Fibroblast of lung (primary cell): Measurements from ENCODE around the gene ST6GALNAC1. TPM values are rescaled to one million over a fixed set of nuclear protein-coding genes. Genes with fewer than 3 reads are reported as not detected.

Experiments
- DNase-seq, 2 donors: peaks; one replicate each; pipeline versions ENCODE4 v3.0.0 to v3.0.0-alpha.2; 2010; ENCODE audit warnings: low read depth in 2 of 2
- H2AFZ ChIP-seq: 2 replicates; pipeline ENCODE4 v1.5.1; 2012; ENCODE audit warnings: low read length, control low read depth, inconsistent platforms
- H3K27ac ChIP-seq: 2 replicates; pipeline ENCODE4 v1.5.1; 2011; ENCODE audit warnings: low read length, control low read depth; ENCODE audit not compliant: insufficient read depth
- H3K27me3 ChIP-seq: 2 replicates; pipeline ENCODE4 v1.5.1; 2011; ENCODE audit warnings: mild to moderate bottlenecking, low read length; ENCODE audit not compliant: control insufficient read depth, insufficient read depth
- H3K36me3 ChIP-seq: 2 replicates; pipeline ENCODE4 v1.5.1; 2011; ENCODE audit warnings: low read length; ENCODE audit not compliant: control insufficient read depth, insufficient read depth
- H3K4me1 ChIP-seq: 2 replicates; pipeline ENCODE4 v1.5.1; 2011; ENCODE audit warnings: low read length; ENCODE audit not compliant: control insufficient read depth, insufficient read depth; ENCODE audit errors: extremely low read depth
- H3K4me2 ChIP-seq: 2 replicates; pipeline ENCODE4 v1.5.1; 2011; ENCODE audit warnings: low read length, control low read depth; ENCODE audit not compliant: insufficient read depth; ENCODE audit errors: extremely low read depth
- H3K4me3 ChIP-seq, 4 experiments: fragments of 200-600 bp in 1 of 4; sonication (generic) in 1 of 4; replicated peaks in 1 of 4; 2 replicates each; pipeline ENCODE4 v1.5.1; 2011 to 2016; ENCODE audit warnings: low read length in 4 of 4, low read depth in 3 of 4, mild to moderate bottlenecking in 3 of 4, control low read depth in 2 of 4, inconsistent platforms in 1 of 4, mixed read lengths in 1 of 4; ENCODE audit not compliant: insufficient read depth in 1 of 4; ENCODE audit errors: control extremely low read depth in 1 of 4
- H3K79me2 ChIP-seq: 2 replicates; pipeline ENCODE4 v1.5.1; 2012; ENCODE audit warnings: mild to moderate bottlenecking, low read length, inconsistent platforms; ENCODE audit not compliant: control insufficient read depth, insufficient read depth
- H3K9ac ChIP-seq: 2 replicates; pipeline ENCODE4 v1.5.1; 2011; ENCODE audit warnings: mild to moderate bottlenecking, low read length, control low read depth; ENCODE audit not compliant: insufficient read depth
- H3K9me3 ChIP-seq: 2 replicates; pipeline ENCODE4 v1.5.1; 2012; ENCODE audit warnings: low read depth, low read length; ENCODE audit not compliant: control insufficient read depth, insufficient read depth
- H4K20me1 ChIP-seq: 2 replicates; pipeline ENCODE4 v1.5.1; 2011; ENCODE audit warnings: low read length; ENCODE audit not compliant: control insufficient read depth, insufficient read depth; ENCODE audit errors: extremely low read depth
- CTCF ChIP-seq, 2 donors: IDR thresholded peaks in 1 of 2; conservative IDR thresholded peaks in 1 of 2; 1 replicate in 1 of 2; 2 replicates in 1 of 2; pipeline ENCODE4 v1.5.1; 2011 to 2012; ENCODE audit warnings: low read length in 2 of 2, control low read depth in 1 of 2, inconsistent platforms in 1 of 2, low read depth in 1 of 2, mild to moderate bottlenecking in 1 of 2
- EZH2 ChIP-seq: IDR thresholded peaks from 2 replicates; pipeline ENCODE4 v1.5.1; 2012; ENCODE audit warnings: low read length, control low read depth, mild to moderate bottlenecking; ENCODE audit errors: missing control alignments
- polyA plus RNA-seq, 2 donors: library from polyadenylated mRNA; depleted of rRNA in 1 of 2; stranded (reverse) in 1 of 2; unstranded in 1 of 2; fragments of >200 nt; gene quantifications; 2 replicates each; pipeline ENCODE4 v1.2.1, GENCODE V29; 2011 to 2012; ENCODE audit warnings: missing spikeins in 1 of 2
- total RNA-seq: library from RNA; depleted of rRNA; stranded (reverse); fragments of >200 nt; gene quantifications from 2 replicates; pipeline ENCODE4 v1.2.1, GENCODE V29; 2014

The ST6GALNAC1 gene
- total and polyA plus RNA-seq, 2 donors (not counting 1 experiment from before 2014, with no cell fraction given): not detected

- DNase-seq: peak; percentile 40 to 41
- H3K27ac ChIP-seq: no peak within 1 kb of the TSS
- H3K27me3 ChIP-seq: peaks cover 20% of the 10 kb centered on the region
These were observed 57.6 kb downstream of the ST6GALNAC1 start, which contains the start of gene ST6GALNAC2 for GRCh38 chr17:76585649-76586593. Gene ST6GALNAC2 (minus strand): TSS chr17:76585860. CDS start chr17:76585808, 52 bp downstream.

GRCh38 chr17:76585033-76585648 is 58.4 kb downstream of the ST6GALNAC1 start:
- no peaks in the 10 kb centered on the region for H4K20me1 ChIP-seq
- peak overlapping the region; percentile 16 for H3K9ac ChIP-seq
- H3K79me2 ChIP-seq: no peaks in the 10 kb centered on the region
- H3K27me3 ChIP-seq: peaks cover 20% of the 10 kb centered on the region
- peak in 1 of 2 donors; percentile 36 for DNase-seq
- no peaks in the 10 kb centered on the region for H3K36me3 ChIP-seq
- peaks cover 2% of the 10 kb centered on the region for H3K4me1 ChIP-seq
- H2AFZ ChIP-seq: peak overlapping the region; percentile 59
- TF ChIP-seq EZH2: peak; percentile 37
- TF ChIP-seq CTCF (conservative IDR thresholded peaks at IDR 0.05 in 1 of 2, IDR thresholded peaks at IDR 0.05 in 1 of 2; ENCODE audit: low read depth in 1 of 2, low read length in 2 of 2): no peak
- peak overlapping the region; percentile 50 to 55 (median 52) for H3K4me3 ChIP-seq
- H3K4me2 ChIP-seq: peak overlapping the region; percentile 87
- no peaks in the 10 kb centered on the region for H3K9me3 ChIP-seq
- no peak overlapping the region for H3K27ac ChIP-seq

More at GRCh38 chr17:76585649-76586593, 57.6 kb downstream of the ST6GALNAC1 start, which contains the start of gene ST6GALNAC2:
- H4K20me1 ChIP-seq: no peaks in the 10 kb centered on the region
- no peaks in the 10 kb centered on the region for H3K9me3 ChIP-seq
- H3K36me3 ChIP-seq: no peaks in the 10 kb centered on the region
- H2AFZ ChIP-seq: peak within 1 kb of the TSS; percentile 59
- peak within 1 kb of the TSS; percentile 87 for H3K4me2 ChIP-seq
- H3K9ac ChIP-seq: peak within 1 kb of the TSS; percentile 30
- TF ChIP-seq CTCF (conservative IDR thresholded peaks at IDR 0.05 in 1 of 2, IDR thresholded peaks at IDR 0.05 in 1 of 2; ENCODE audit: low read depth in 1 of 2, low read length in 2 of 2) (peak in 1 of 2 donors; percentile 26), EZH2 (peak; percentile 15)
- H3K4me3 ChIP-seq: peak within 1 kb of the TSS; percentile 50 to 55 (median 52)
- no peaks in the 10 kb centered on the region for H3K79me2 ChIP-seq
- H3K4me1 ChIP-seq: peaks cover 2% of the 10 kb centered on the region

- Histone ChIP-seq H3K36me3 (no peaks in the 10 kb centered on the region), H3K27ac (no peak overlapping the region), H3K79me2 (no peaks in the 10 kb centered on the region), H3K9ac (no peak overlapping the region), H3K27me3 (peaks cover 20% of the 10 kb centered on the region), H3K9me3 (no peaks in the 10 kb centered on the region), H2AFZ (peak overlapping the region; percentile 59), H3K4me1 (peaks cover 2% of the 10 kb centered on the region), H3K4me2 (peak overlapping the region; percentile 87), H3K4me3 (peak overlapping the region; percentile 19 to 55 (median 51)), H4K20me1 (no peaks in the 10 kb centered on the region)
- no peak for TF ChIP-seq CTCF (conservative IDR thresholded peaks at IDR 0.05 in 1 of 2, IDR thresholded peaks at IDR 0.05 in 1 of 2; ENCODE audit: low read depth in 1 of 2, low read length in 2 of 2)
- no peak for TF ChIP-seq EZH2
- DNase-seq: peak in 1 of 2 donors; percentile 18
These were observed 59.0 kb downstream of the ST6GALNAC1 start for GRCh38 chr17:76584427-76585032.
